GM12873 (cell line): ENCODE measurements around the gene PGA4.
"Not testable (repeated sequence)": the region's sequence is repeated elsewhere in the genome, so short reads cannot be mapped to it uniquely, and the experiment has no call there.

Experiments
- TF ChIP-seq, protein P1 (sequence below): IDR thresholded peaks from 2 replicates; pipeline ENCODE4 v1.5.1; 2012; ENCODE audit warnings: low read depth, mild to moderate bottlenecking, moderate library complexity, low read length, control low read depth; ENCODE audit not compliant: insufficient read depth; ENCODE audit errors: missing control alignments

Gene PGA4

DNA sequence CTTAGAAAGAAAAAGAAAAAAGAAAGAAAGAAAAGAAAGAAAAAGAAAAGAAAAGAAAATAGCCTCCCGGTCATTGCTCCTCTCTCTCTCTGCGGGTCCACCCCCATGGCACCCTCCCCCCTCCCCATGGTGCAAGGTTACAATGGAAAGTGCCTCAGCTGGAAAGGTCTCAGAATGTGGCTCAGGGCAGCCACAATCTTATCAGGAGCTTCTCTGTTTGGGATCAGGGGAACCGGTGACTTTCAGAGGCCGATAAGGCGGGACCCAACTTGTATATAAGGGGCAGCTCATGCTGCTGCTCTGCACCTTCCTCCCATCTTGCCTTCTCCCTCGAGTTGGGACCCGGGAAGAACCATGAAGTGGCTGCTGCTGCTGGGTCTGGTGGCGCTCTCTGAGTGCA, at the start of gene PGA4:
Gene PGA4 (plus strand): TSS at position 301 of the 400 bp plus-strand sequence. CDS start 54 bp downstream, at position 355.
- TF ChIP-seq, protein P1, sequence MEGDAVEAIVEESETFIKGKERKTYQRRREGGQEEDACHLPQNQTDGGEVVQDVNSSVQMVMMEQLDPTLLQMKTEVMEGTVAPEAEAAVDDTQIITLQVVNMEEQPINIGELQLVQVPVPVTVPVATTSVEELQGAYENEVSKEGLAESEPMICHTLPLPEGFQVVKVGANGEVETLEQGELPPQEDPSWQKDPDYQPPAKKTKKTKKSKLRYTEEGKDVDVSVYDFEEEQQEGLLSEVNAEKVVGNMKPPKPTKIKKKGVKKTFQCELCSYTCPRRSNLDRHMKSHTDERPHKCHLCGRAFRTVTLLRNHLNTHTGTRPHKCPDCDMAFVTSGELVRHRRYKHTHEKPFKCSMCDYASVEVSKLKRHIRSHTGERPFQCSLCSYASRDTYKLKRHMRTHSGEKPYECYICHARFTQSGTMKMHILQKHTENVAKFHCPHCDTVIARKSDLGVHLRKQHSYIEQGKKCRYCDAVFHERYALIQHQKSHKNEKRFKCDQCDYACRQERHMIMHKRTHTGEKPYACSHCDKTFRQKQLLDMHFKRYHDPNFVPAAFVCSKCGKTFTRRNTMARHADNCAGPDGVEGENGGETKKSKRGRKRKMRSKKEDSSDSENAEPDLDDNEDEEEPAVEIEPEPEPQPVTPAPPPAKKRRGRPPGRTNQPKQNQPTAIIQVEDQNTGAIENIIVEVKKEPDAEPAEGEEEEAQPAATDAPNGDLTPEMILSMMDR, result not testable (repeated sequence)

DNA sequence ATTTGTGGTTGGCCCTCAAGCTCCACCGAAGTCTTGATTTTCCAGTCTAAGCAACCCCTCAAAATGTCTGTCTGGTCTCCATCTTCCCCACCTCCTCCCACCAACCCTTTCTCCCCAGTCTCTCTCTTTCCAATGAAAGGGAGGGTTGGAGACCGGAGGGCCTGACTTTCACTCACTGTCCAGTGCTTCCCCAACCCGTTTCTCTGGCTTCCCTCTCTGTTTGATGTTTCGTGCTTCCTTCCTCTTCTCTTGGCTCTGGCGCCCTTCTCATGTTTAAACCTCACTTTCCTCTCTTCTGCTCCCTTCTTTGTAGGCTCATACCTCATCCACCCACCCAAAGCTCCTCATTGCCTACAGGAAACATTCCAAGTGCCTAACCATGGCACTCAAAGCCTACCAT, 49.8 kb upstream of the PGA4 start:
- TF ChIP-seq, protein P1, result no peak

DNA sequence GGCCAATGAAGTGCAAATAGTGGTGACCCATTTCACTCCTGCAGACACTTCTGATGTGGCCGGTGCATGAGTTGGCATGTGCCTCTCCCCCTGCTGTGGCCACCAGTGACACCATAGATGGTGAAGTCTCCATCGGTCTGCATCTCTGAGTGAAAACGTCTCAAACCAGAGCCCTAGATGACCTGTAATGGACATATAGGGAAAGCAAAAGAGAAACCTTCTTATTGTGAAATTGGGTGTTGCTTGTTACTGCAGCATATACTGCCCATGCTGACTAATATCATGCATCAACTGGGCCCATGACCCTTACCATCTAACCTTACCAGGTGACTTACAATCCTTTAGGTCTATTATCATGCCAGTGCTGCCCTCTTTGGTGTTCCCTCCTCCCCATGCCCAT, 49.3 kb upstream of the PGA4 start:
- TF ChIP-seq, protein P1, result no peak

DNA sequence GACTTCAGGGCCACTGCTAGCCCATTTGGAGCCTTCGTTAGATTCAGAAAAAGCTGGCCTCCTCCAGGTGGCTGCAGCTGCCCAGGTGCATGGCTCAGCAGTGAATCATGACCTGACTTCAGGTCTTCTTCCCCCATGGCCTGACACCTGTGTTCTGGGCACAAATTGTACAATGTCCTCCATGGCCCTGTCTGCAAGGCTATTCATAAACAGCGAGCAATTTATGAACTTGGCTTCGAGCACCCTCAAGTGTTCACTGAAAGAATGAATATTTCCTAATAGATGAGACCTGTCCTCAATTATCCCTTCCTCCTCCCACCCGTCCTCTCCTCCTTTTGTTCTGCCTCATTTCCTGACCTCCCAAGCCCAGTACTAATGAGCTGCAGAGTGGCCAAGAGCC, 48.7 kb upstream of the PGA4 start:
- TF ChIP-seq, protein P1, result no peak

DNA sequence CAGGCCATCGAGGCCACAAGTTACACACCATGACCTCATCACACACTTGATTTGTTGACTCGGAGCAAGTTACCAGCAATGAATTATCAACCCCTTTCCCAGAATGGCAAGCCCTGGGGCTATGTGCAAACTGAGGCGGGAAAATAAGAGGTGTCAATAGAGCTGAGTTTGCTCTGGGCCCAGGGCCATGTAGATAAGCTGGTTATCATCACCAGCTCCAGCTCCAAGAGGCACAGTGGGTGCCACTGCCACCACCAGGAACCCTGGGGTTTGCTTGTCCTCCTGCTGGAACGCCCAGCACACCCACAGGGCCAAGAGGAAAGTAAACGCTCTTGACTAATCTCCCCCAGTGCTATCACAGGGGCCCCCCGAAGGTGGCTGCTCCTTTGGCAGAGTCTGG, 47.9 kb upstream of the PGA4 start:
- TF ChIP-seq, protein P1, result no peak

DNA sequence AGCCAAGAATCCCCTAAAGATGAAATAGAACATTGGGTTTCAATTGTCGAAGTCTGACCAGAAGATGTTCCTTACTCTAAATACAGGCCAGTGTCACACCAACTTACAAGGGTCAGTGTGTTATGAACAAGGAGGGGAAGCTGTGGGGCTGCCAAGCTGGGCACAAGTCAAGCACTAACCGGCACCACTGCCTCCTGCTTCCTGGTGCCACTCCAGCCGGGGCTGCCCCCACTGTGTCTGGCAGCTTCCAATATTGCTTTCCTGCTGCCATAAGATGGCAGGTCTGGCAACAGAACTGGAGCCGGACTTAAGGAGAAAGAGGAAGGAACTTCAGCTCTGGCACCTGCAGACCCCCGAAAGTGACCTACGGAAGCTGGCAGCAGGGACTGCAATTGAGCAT, 47.2 kb upstream of the PGA4 start:
- TF ChIP-seq, protein P1, result no peak

DNA sequence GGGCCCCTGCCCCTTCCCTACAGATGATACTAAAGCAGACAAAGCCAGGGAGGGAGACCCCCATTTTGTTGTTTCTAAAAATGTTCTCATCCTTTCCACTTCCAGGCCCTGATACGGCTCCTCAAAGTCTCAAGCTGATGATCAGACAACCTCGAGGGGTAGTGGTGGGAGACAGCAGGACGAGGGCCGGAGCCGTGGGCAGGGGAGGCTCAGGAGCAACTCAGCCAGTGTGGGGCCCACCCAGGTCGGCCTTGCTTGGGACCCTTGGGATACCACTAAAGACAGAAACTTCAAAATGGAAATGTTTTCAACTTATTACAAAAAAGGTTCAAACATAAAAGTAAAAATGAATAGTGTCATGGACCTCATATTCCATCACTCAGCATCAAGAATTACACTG, 45.7 kb upstream of the PGA4 start:
- TF ChIP-seq, protein P1, result no peak
